SK-N-SH treated with all-trans-retinoic acid at 6 μM for 48 hours (cell line): ENCODE data around the gene DCLK2.

Experiments used
- ATAC-seq: fragments of 200-7000 bp; cut with Tn5 transposase; 3 replicates; pipeline ENCODE4 v1.9.1; 2020; ENCODE audit warnings: mild to moderate bottlenecking, moderate library complexity
- ARNTL ChIP-seq: fragments of 450-650 bp; formaldehyde crosslinking; IDR thresholded peaks from 2 replicates; pipeline ENCODE4 v1.5.0; 2020; ENCODE audit warnings: low read depth, mild to moderate bottlenecking, moderate library complexity, borderline replicate concordance
- BACH2 ChIP-seq: fragments of 250-450 bp; sonication (Bioruptor Pico); IDR thresholded peaks from 2 replicates; pipeline ENCODE4 v1.9.0; 2021; ENCODE audit warnings: mild to moderate bottlenecking, borderline replicate concordance
- GLIS3 ChIP-seq: fragments of 250-450 bp; sonication (Bioruptor Pico); IDR thresholded peaks from 2 replicates; pipeline ENCODE4 v1.5.0; 2020; ENCODE audit warnings: mild to moderate bottlenecking, moderate library complexity
- ISL1 ChIP-seq: fragments of 250-450 bp; sonication (Bioruptor Pico); IDR thresholded peaks from 2 replicates; pipeline ENCODE4 v2.1.2; 2022; ENCODE audit warnings: mild to moderate bottlenecking, moderate library complexity
- OSR1 ChIP-seq: fragments of 250-450 bp; sonication (Bioruptor Pico); IDR thresholded peaks from 2 replicates; pipeline ENCODE4 v1.8.0; 2022; ENCODE audit warnings: moderate library complexity, mild to moderate bottlenecking, inconsistent platforms
- POU6F1 ChIP-seq: fragments of 250-450 bp; sonication (Bioruptor Pico); IDR thresholded peaks from 2 replicates; pipeline ENCODE4 v1.8.0; 2021; ENCODE audit warnings: low read depth, mild to moderate bottlenecking, moderate library complexity, borderline replicate concordance
- PPARA ChIP-seq: fragments of 250-450 bp; sonication (Bioruptor Pico); IDR thresholded peaks from 2 replicates; pipeline ENCODE4 v1.5.0; 2020; ENCODE audit warnings: mild to moderate bottlenecking, borderline replicate concordance
- RARB ChIP-seq: fragments of 250-450 bp; sonication (Bioruptor Pico); IDR thresholded peaks from 2 replicates; pipeline ENCODE4 v1.8.0; 2021; ENCODE audit warnings: mild to moderate bottlenecking, moderate library complexity
- SNAI2 ChIP-seq: fragments of 250-450 bp; sonication (Bioruptor Pico); IDR thresholded peaks from 2 replicates; pipeline ENCODE4 v1.5.0; 2020; ENCODE audit warnings: mild to moderate bottlenecking, moderate library complexity
- TCF4 ChIP-seq: fragments of 250-450 bp; sonication (Bioruptor Pico); IDR thresholded peaks from 2 replicates; pipeline ENCODE4 v1.8.0; 2021; ENCODE audit warnings: mild to moderate bottlenecking, moderate library complexity, borderline replicate concordance
- TOX ChIP-seq: fragments of 250-450 bp; sonication (Bioruptor Pico); IDR thresholded peaks from 2 replicates; pipeline ENCODE4 v1.8.0; 2021; ENCODE audit warnings: mild to moderate bottlenecking, moderate library complexity, borderline replicate concordance
- ZC3H10 ChIP-seq: fragments of 250-450 bp; sonication (Bioruptor Pico); IDR thresholded peaks from 2 replicates; pipeline ENCODE4 v1.5.1; 2021; ENCODE audit warnings: mild to moderate bottlenecking, moderate library complexity
- ZFP3 ChIP-seq: fragments of 250-450 bp; sonication (Bioruptor Pico); IDR thresholded peaks from 2 replicates; pipeline ENCODE4 v1.5.0; 2020; ENCODE audit warnings: mild to moderate bottlenecking, moderate library complexity
- ZFP30 ChIP-seq: fragments of 450-650 bp; formaldehyde crosslinking; IDR thresholded peaks from 2 replicates; pipeline ENCODE4 v1.5.0; 2022; ENCODE audit warnings: mild to moderate bottlenecking, moderate library complexity
- ZNF565 ChIP-seq: fragments of 450-650 bp; formaldehyde crosslinking; conservative IDR thresholded peaks from 2 replicates; pipeline ENCODE4 v1.5.0; 2020; ENCODE audit warnings: low read depth, mild to moderate bottlenecking, moderate library complexity
- ZNF70 ChIP-seq: fragments of 450-650 bp; formaldehyde crosslinking; IDR thresholded peaks from 2 replicates; pipeline ENCODE4 v1.5.0; 2020; ENCODE audit warnings: mild to moderate bottlenecking, moderate library complexity
- ZNF8 ChIP-seq: fragments of 450-650 bp; formaldehyde crosslinking; IDR thresholded peaks from 2 replicates; pipeline ENCODE4 v1.5.0; 2020; ENCODE audit warnings: mild to moderate bottlenecking, moderate library complexity
- TF ChIP-seq, protein P1 (sequence below): fragments of 250-450 bp; sonication (Bioruptor Pico); IDR thresholded peaks from 2 replicates; pipeline ENCODE4 v1.8.0; 2020; ENCODE audit warnings: mild to moderate bottlenecking, moderate library complexity, borderline replicate concordance
- TF ChIP-seq, protein P2 (sequence below): fragments of 250-450 bp; sonication (Bioruptor Pico); IDR thresholded peaks from 2 replicates; pipeline ENCODE4 v1.5.1; 2020; ENCODE audit warnings: low read depth, mild to moderate bottlenecking, moderate library complexity
- TF ChIP-seq, protein P3 (sequence below): fragments of 250-450 bp; sonication (Bioruptor Pico); IDR thresholded peaks from 2 replicates; pipeline ENCODE4 v1.5.1; 2021; ENCODE audit warnings: mild to moderate bottlenecking, moderate library complexity
- TF ChIP-seq, protein P4 (sequence below): fragments of 250-450 bp; sonication (Bioruptor Pico); IDR thresholded peaks from 2 replicates; pipeline ENCODE4 v1.5.0; 2020; ENCODE audit warnings: mild to moderate bottlenecking, moderate library complexity

DCLK2 gene

GRCh38 chr4:150156543-150156942 lies 78.3 kb downstream of the DCLK2 start:
- TF ChIP-seq TOX (CRISPR knock-in tag): no peak
- no peak for TF ChIP-seq ZNF565 (CRISPR knock-in tag)
- no peak for TF ChIP-seq ZC3H10
- no peak for TF ChIP-seq POU6F1 (CRISPR knock-in tag)
- no peak for TF ChIP-seq ZNF8 (CRISPR knock-in tag)
- no peak for TF ChIP-seq BACH2 (CRISPR knock-in tag)
- no peak for TF ChIP-seq ZFP3 (CRISPR knock-in tag)
- TF ChIP-seq ARNTL (CRISPR knock-in tag): no peak
- TF ChIP-seq GLIS3 (CRISPR knock-in tag): no peak
- TF ChIP-seq, protein P1, sequence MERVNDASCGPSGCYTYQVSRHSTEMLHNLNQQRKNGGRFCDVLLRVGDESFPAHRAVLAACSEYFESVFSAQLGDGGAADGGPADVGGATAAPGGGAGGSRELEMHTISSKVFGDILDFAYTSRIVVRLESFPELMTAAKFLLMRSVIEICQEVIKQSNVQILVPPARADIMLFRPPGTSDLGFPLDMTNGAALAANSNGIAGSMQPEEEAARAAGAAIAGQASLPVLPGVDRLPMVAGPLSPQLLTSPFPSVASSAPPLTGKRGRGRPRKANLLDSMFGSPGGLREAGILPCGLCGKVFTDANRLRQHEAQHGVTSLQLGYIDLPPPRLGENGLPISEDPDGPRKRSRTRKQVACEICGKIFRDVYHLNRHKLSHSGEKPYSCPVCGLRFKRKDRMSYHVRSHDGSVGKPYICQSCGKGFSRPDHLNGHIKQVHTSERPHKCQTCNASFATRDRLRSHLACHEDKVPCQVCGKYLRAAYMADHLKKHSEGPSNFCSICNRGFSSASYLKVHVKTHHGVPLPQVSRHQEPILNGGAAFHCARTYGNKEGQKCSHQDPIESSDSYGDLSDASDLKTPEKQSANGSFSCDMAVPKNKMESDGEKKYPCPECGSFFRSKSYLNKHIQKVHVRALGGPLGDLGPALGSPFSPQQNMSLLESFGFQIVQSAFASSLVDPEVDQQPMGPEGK: no peak
- TF ChIP-seq ISL1 (CRISPR knock-in tag): no peak
- TF ChIP-seq, protein P2, sequence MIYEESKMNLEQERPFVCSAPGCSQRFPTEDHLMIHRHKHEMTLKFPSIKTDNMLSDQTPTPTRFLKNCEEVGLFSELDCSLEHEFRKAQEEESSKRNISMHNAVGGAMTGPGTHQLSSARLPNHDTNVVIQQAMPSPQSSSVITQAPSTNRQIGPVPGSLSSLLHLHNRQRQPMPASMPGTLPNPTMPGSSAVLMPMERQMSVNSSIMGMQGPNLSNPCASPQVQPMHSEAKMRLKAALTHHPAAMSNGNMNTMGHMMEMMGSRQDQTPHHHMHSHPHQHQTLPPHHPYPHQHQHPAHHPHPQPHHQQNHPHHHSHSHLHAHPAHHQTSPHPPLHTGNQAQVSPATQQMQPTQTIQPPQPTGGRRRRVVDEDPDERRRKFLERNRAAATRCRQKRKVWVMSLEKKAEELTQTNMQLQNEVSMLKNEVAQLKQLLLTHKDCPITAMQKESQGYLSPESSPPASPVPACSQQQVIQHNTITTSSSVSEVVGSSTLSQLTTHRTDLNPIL (CRISPR knock-in tag): no peak
- TF ChIP-seq, protein P3, sequence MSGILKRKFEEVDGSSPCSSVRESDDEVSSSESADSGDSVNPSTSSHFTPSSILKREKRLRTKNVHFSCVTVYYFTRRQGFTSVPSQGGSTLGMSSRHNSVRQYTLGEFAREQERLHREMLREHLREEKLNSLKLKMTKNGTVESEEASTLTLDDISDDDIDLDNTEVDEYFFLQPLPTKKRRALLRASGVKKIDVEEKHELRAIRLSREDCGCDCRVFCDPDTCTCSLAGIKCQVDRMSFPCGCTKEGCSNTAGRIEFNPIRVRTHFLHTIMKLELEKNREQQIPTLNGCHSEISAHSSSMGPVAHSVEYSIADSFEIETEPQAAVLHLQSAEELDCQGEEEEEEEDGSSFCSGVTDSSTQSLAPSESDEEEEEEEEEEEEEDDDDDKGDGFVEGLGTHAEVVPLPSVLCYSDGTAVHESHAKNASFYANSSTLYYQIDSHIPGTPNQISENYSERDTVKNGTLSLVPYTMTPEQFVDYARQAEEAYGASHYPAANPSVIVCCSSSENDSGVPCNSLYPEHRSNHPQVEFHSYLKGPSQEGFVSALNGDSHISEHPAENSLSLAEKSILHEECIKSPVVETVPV: no peak
- no peak for TF ChIP-seq RARB (CRISPR knock-in tag)
- TF ChIP-seq ZNF70 (CRISPR knock-in tag): no peak
- TF ChIP-seq, all 23 proteins: peak for 0
- no peak for ATAC-seq

DNA sequence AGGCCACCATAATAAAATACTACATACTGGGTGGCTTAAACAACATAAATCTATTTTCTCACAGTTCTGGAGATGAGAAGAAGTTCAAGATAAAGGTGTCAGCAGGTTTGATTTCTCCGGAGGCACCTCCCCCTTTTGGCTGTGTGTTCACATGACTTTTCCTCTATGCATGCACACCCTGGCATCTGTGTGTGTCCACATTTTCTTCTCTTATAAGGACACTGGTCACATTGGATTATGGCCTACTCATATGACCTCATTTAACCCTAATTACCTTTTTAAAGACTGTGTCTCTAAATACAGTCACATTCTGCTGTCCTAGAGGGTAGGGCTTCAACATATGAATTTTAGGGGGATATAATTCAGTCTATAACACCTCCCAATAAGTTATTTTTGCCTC lies 79.8 kb downstream of the DCLK2 start:
- no peak for ATAC-seq
- TF ChIP-seq, protein P3: no peak
- TF ChIP-seq, protein P4, sequence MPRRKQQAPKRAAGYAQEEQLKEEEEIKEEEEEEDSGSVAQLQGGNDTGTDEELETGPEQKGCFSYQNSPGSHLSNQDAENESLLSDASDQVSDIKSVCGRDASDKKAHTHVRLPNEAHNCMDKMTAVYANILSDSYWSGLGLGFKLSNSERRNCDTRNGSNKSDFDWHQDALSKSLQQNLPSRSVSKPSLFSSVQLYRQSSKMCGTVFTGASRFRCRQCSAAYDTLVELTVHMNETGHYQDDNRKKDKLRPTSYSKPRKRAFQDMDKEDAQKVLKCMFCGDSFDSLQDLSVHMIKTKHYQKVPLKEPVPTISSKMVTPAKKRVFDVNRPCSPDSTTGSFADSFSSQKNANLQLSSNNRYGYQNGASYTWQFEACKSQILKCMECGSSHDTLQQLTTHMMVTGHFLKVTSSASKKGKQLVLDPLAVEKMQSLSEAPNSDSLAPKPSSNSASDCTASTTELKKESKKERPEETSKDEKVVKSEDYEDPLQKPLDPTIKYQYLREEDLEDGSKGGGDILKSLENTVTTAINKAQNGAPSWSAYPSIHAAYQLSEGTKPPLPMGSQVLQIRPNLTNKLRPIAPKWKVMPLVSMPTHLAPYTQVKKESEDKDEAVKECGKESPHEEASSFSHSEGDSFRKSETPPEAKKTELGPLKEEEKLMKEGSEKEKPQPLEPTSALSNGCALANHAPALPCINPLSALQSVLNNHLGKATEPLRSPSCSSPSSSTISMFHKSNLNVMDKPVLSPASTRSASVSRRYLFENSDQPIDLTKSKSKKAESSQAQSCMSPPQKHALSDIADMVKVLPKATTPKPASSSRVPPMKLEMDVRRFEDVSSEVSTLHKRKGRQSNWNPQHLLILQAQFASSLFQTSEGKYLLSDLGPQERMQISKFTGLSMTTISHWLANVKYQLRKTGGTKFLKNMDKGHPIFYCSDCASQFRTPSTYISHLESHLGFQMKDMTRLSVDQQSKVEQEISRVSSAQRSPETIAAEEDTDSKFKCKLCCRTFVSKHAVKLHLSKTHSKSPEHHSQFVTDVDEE: no peak
- TF ChIP-seq, protein P1: no peak
- TF ChIP-seq POU6F1 (CRISPR knock-in tag) (no peak), ARNTL (CRISPR knock-in tag) (no peak), ZNF565 (CRISPR knock-in tag) (no peak), BACH2 (CRISPR knock-in tag) (no peak), SNAI2 (CRISPR knock-in tag) (no peak), ZNF70 (CRISPR knock-in tag) (no peak), PPARA (CRISPR knock-in tag) (no peak), ZFP30 (CRISPR knock-in tag) (no peak), OSR1 (no peak), ZNF8 (CRISPR knock-in tag) (no peak), ZFP3 (CRISPR knock-in tag) (no peak), TCF4 (CRISPR knock-in tag) (no peak), ISL1 (CRISPR knock-in tag) (no peak), GLIS3 (CRISPR knock-in tag) (no peak), ZC3H10 (no peak), TOX (CRISPR knock-in tag) (no peak), RARB (CRISPR knock-in tag) (no peak)
